SK-N-SH (cell line): Measurements from ENCODE around the gene SIM1.

Experiments used
- CHD2 ChIP-seq: fragments of 150-350 bp; IDR thresholded peaks from 2 replicates; pipeline ENCODE4 v1.6.1; 2018; ENCODE audit warnings: low read length; ENCODE audit not compliant: partially characterized antibody
- CTCF ChIP-seq: fragments of 200-600 bp; sonication (generic); IDR thresholded peaks from 2 replicates; pipeline ENCODE4 v1.6.1; 2017; ENCODE audit warnings: antibody characterized with exemption, mild to moderate bottlenecking, moderate library complexity
- EZH2phosphoT487 ChIP-seq: fragments of 200-600 bp; sonication (generic); IDR thresholded peaks from 2 replicates; pipeline ENCODE4 v1.6.1; 2017; ENCODE audit warnings: low read depth, mixed run types, mild to moderate bottlenecking, antibody characterized with exemption, moderate library complexity, borderline replicate concordance
- POLR2AphosphoS5 ChIP-seq: IDR thresholded peaks from 2 replicates; pipeline ENCODE4 v1.6.1; 2012; ENCODE audit warnings: low read depth, low read length
- REST ChIP-seq: IDR thresholded peaks from 2 replicates; pipeline ENCODE4 v1.6.1; 2012; ENCODE audit warnings: mild to moderate bottlenecking, low read depth, low read length, moderate library complexity
- YY1 ChIP-seq: IDR thresholded peaks from 2 replicates; pipeline ENCODE4 v1.4.0; 2012; ENCODE audit warnings: low read depth, mild to moderate bottlenecking
- ZBTB33 ChIP-seq: IDR thresholded peaks from 2 replicates; pipeline ENCODE4 v1.4.0; 2012; ENCODE audit warnings: low read depth, borderline replicate concordance

- no peak for TF ChIP-seq CTCF
- no peak for TF ChIP-seq POLR2AphosphoS5
- TF ChIP-seq EZH2phosphoT487: no peak
- no peak for TF ChIP-seq REST
- no peak for TF ChIP-seq ZBTB33
- TF ChIP-seq YY1: no peak
- TF ChIP-seq CHD2: no peak
Observed at GRCh38 chr6:100473182-100473581, 8.5 kb upstream of the SIM1 start.
